RCC 7860 (cell line): ENCODE measurements around the gene MBLAC1.

Source experiments
- DNase-seq: peaks from one replicate; pipeline ENCODE4 v3.0.0-alpha.2; 2015; ENCODE audit warnings: low spot score
- FAIRE-seq: peaks from 2 replicates; lab custom pipeline; 2012; peaks lifted over from hg19 to GRCh38; lab: Jason Lieb, UNC

Gene MBLAC1

GRCh38 chr7:100152937-100153666, 26.3 kb downstream of the MBLAC1 start:
- no peak for FAIRE-seq
- DNase-seq: no peak

GRCh38 chr7:100153708-100154535, 27.2 kb downstream of the MBLAC1 start:
- FAIRE-seq: no peak
- no peak for DNase-seq

- no peak for DNase-seq
- FAIRE-seq: no peak
These were observed 28.1 kb downstream of the MBLAC1 start for GRCh38 chr7:100154651-100155491.

GRCh38 chr7:100155553-100156317, 29.0 kb downstream of the MBLAC1 start:
- no peak for DNase-seq
- no peak for FAIRE-seq

GRCh38 chr7:100156331-100157068, 29.7 kb downstream of the MBLAC1 start:
- DNase-seq (no peak), FAIRE-seq (no peak)

GRCh38 chr7:100157069-100157333, 30.2 kb downstream of the MBLAC1 start:
- no peak for DNase-seq
- FAIRE-seq: no peak

- no peak for FAIRE-seq
- peak; percentile 80 for DNase-seq
These were observed 30.8 kb downstream of the MBLAC1 start for GRCh38 chr7:100157334-100158228.

- FAIRE-seq (no peak), DNase-seq (peak; percentile 80)
These were observed 31.7 kb downstream of the MBLAC1 start, which contains the start of gene TRAPPC14 for GRCh38 chr7:100158229-100159098. TSS of gene TRAPPC14 (minus strand) at chr7:100158723. CDS start at chr7:100158499, 224 bp downstream.

- FAIRE-seq (no peak), DNase-seq (no peak)
These were observed 32.4 kb downstream of the MBLAC1 start for GRCh38 chr7:100159099-100159623.

GRCh38 chr7:100160067-100160466, 33.3 kb downstream of the MBLAC1 start:
- FAIRE-seq: no peak
- no peak for DNase-seq

- FAIRE-seq (no peak), DNase-seq (no peak)
These were observed 36.3 kb downstream of the MBLAC1 start for GRCh38 chr7:100163006-100163531.

- no peak for FAIRE-seq
- no peak for DNase-seq
These were observed 37.1 kb downstream of the MBLAC1 start for GRCh38 chr7:100163871-100164270.

GRCh38 chr7:100166317-100166940, 39.7 kb downstream of the MBLAC1 start:
- FAIRE-seq: no peak
- DNase-seq: no peak

GRCh38 chr7:100166970-100167911, 40.5 kb downstream of the MBLAC1 start:
- FAIRE-seq: no peak
- no peak for DNase-seq

- no peak for DNase-seq
- FAIRE-seq: no peak
These were observed 41.2 kb downstream of the MBLAC1 start for GRCh38 chr7:100167912-100168323.
